Stimulated activated CD4-positive, alpha-beta T cell treated with anti-CD3 and anti-CD28 coated beads, Interleukin-4, amount 100 ng/mL, for 24 hours (primary cell): ENCODE results near the gene TMOD2.

Source experiments
- DNase-seq: peaks from one replicate; pipeline ENCODE4 v3.0.0-alpha.2; 2020

The TMOD2 gene

DNA sequence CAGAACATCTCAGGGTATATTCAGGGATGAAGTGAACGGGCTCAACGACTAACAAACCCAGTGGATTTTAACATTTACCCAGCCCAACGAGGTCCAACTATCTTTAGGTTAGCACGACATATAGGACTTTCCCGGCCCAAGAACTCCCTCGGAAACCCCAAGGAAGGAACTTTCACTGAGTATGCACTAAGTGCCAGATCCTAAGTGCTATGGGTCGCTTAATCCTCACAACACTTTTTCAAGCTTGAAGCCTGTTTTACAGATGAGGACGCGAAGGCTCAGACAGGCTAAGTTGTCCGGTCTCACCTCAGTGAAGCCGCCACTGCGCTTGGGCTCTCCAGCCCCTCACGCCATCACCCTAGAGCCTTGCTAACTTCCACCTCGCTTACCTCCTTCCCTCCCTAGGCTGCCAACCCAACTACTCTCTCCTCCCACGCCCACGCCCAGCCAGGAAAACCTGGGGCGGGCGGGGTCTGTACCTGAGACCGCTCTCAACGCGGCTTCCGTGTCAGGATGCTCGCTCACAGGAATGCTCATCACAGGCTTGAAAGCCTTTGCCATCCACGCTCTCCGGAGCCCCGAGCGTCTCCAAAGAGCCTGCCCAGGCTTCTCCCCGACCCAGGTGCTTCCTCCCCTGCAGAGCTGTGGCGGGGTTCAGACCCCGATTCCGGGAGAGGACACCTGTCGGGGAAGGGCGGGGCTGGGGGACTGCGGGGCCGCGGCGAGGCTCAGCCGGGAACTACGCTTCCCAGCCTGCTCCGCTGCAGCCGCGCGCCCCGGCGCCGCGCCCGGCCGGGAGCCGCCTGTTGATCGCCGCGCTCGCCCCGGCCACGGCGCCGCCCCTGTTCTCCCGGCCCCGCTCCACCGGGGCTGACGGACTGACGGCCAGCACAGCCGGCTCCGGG lies at the start of gene TMOD2:
TMOD2 (plus strand) TSS at position 806 of the 905 bp plus-strand sequence. CDS start 14,845 bp downstream, outside the sequence.
- peak; percentile 53 for DNase-seq

DNA sequence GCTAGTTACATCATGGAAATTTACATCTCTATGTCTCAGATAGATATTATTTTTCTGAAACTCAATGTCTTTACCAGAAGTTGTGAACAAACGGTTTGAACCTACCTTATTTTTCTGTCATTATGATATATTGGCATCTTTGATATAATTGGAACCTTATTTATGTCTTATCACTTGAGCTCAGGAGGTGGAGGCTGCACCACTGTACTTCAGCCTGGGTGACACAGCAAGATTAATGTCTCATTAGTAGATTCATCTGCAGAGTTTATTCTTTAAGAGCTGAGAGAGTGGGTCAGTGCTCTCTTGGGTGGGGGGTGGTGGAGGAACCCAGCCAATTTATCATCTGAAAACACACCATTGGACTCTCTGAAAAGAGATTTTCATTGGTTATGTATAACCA lies 48.7 kb upstream of the TMOD2 start:
- no peak for DNase-seq

DNA sequence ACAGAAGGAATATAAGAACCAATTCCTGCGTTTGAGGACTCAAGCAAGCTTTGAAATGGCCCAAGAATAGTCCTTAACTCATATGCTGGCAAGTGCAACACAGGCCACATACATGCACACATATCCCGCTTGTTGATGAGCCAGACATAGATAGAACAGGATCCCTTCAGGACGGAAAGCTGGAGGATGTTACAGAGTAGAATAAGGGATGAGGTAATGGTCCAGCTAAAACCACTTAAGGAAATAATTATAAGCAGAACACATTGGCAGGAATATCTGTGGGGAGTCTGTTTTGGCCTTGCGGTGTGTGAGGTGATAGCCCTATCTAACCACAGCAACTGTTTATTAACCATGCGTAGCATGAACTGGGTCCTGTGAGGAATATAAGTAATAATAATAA lies 45.1 kb upstream of the TMOD2 start:
- no peak for DNase-seq

DNA sequence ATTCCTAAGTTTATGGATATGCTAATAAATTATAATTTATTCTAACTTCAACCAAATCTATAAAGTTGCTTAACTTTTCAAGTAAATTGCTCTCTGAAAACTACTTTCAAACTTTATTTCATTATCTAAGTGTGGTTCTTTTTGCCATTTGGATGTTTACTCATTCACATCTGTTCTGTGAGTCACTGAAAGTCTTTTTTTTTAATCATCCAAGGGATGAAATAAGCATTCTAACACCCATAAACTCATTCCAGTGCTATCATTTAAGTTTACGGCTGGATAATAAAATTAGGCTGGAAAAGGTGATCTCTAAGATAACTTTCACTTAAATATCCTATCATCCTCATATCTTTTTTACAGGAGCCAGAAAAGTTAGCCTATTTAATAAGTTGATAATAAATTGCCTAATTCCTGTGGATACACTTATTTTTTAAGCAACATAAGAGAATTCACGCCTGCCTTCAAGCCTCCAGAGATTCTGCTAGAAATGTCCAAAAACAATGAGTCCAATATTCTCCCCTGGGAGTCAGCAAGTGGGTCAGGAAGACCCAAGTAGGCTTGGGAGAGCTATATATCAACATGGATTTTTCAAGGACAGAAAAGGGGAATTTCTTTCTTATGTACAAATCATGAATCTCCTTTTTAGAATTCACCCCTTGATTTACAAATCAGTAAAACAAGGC lies 44.3 kb upstream of the TMOD2 start:
- no peak for DNase-seq

DNA sequence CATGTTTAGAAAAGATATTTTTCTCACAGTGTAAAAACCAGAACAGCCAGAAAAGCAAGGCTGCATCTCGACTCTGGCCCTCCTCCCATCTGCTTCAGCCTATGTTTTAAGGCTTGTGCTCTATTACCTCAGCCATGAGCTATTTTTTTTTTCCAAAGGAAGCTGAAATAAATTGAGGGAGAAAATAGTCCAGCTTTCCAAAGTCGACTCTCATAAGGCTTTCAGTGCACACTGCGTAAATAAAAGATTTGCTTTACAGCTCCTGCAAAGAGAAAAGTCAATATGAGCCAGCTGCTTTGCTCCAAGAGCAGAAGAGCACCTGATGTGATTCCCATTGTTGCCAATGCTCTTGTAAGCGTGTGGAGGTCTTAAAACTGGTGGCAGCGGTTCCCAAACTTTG lies 43.4 kb upstream of the TMOD2 start:
- no peak for DNase-seq

DNA sequence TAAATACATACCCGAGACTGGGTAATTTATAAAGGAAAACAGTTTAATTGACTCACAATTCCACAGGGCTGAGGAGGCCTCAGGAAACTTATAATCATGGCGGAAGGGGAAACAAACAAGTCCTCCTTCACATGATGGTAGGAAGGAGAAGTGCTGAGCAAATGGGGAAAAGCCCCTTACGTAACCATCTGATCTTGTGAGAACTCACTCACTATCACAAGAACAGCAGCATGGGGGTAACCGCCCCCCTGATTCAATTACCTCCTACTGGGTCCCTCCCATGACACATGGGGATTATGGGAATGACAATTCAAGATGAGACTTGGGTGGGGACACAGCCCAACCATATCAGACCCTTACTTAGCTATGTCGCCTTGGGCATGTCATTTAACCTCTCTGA lies 42.4 kb upstream of the TMOD2 start:
- no peak for DNase-seq

DNA sequence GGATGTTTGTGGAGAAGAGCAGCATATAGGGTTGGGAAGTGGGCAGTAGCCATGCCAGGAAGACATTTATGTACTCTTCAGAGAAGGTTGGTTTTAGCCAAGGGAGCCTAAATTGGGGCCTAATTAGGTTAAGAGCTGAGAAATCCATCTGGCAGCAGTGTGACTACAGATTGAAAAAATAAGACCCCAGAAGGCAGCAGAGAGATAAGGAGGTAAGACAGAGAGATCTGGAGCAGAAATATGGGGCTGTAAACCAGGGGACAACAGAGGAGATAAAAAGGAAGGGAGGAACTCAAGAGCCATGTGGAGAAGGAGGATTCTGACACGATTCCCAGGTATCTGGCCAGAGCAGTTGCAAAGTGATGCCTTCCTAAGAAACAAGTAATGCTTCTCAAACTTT lies 37.2 kb upstream of the TMOD2 start:
- DNase-seq = no peak

DNA sequence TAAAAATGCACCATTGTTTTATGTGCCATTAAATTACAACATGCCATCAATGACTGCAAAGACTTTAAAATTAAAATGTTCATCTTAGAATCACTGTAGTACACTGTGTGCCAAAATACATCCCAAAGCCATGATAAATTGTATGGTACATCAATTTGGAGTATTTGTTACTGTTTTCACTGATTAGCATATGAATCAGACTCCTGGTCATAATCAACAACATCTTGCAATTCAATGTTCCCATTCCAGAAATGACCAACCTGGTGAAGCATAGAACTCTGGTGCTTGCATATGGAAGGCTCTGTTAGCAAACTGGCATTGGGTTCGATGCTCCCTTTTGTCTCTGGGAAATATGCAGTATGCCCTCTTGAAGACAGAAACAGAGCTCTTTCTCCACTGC lies 36.5 kb upstream of the TMOD2 start:
- no peak for DNase-seq

DNA sequence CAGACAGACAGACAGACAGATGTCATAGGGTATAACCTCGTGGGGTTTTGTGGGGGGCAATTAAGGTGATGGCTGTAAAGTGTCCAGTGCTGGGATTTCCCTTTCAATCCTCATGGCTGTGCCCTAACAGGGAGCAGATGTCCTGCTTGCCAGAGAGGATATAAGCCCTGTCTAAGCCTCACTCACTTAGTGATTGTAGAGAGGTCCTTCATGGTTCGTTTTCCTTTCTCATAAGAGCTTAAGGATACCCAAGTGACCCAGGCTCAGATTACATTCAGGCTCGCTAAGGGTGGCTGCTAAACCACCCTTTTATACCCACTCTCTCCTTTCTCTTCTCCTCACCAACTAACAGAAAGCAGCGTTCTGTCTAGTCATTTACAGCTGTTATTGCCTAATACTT lies 33.2 kb upstream of the TMOD2 start:
- DNase-seq = no peak

DNA sequence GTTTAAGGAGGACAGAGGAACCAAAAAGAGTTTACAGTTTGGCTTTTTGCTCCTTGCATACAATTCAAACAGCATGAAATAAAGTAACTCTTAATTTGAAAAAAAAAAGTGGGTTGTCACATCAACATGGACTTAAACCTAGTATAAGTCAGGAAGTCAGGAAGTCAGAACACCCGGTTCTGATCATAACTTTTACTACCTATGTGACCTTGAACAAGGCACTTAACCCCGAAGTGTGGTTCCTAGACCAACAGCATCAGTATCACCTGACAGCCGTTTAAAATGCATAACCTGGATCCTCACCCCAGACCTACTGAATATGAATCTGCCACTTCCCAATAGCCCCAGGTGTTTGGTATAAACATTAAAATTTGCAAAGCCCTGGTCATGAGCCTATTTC lies 32.7 kb upstream of the TMOD2 start:
- no peak for DNase-seq

DNA sequence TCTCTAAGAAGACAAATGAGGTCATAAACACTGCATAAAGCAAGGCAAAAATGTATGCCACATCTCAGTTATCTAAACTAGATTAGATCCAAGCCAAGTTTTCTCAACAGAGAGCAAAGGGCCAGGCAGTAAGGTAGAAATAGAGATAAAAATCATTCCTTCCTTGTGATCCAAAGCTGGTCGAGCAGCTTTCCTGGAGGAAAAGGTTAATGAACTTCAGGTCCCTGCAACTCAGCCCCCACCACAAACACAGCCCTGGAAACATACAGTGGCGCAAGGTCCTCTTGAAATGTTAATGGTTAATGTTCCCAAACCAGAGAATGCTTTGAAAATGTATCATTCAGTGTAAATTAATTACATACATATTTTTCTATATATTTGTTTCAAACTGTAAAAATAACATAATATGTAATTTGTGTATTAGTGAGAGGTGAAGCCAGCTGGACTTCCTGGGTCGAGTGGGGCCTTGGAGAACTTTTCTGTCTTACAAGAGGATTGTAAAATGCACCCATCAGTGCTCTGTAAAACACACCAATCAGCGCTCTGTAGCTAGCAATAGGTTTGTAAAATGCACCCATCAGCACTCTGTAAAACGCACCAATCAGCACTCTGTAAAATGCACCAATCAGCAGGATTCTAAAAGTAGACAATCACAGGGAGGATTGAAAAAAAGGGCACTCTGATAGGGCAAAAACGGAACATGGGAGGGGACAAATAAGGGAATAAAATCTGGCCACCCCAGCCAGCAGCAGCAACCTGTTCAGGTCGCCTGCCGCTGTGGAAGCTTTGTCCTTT lies 31.0 kb upstream of the TMOD2 start:
- no peak for DNase-seq

DNA sequence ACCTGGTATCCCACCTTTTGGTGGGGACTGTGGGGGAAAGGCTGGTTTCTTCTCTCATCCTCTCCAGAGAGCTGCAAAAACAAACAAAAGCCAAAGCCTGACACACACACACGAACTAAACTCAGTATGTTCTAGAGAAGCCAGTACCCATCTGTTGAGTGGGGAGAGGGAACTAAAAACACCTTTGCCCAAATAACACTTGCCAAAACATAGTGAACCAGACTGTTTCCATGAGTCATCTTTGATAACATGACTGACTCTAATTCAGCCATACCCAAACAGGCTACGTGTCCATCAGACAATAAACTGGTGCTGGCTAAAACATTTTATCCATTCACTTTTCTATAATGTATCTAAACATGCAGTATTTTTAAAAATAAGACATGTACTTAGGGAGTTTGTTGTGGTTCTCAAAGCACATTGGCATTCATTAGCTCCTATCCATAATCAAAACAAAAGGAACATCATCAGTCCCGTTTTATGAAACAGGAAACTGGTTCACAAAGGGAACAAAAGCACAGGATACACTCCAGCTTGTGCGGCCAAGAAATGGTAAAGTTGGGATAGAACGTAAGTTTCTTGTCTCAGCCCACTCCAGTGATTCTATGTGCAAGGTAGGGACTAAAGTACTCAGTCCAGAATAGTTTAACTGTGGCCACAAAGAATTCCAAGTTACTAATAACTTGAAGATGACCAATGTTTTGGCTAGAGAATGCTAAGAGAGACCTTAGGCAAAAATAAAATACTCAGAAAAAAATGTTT lies 30.0 kb upstream of the TMOD2 start:
- DNase-seq = no peak

DNA sequence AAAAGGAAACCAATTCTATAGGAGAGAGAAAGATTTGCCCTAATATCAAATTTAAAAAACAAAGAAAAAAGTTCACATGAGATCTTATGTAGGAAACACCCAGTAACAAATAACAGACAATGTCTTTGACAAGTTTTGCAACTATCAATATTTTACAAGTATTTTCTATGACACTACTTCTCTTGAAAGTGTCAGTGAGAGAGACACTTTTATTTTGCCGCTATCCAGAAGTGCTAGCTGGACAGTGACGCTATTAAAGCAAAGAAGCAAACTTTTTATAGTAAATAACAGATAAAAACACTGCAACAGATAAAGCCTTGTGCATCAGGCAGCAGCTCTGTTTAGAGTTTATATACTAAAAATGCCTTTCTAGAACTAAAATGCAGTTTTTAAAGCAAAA lies 27.2 kb upstream of the TMOD2 start:
- no peak for DNase-seq

DNA sequence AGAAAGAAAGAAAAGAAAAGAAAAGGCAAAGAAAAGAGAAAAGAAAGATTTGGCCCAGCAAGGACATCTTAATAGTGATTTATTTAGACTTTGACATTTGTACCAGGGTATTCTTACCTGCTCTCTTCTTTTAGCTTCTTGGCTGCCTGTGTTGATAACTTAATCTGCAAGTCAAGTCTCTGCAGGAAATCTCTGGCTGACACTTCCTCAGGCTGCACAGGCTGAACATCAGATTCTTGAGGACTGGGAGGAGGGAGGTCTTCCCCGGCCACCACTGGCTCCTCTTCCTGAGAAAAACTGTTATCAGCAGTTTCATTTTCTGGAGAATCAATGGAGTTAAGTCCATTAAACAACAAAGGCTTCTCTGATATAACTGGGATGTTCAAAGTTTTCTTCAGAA lies 26.7 kb upstream of the TMOD2 start:
- no peak for DNase-seq

DNA sequence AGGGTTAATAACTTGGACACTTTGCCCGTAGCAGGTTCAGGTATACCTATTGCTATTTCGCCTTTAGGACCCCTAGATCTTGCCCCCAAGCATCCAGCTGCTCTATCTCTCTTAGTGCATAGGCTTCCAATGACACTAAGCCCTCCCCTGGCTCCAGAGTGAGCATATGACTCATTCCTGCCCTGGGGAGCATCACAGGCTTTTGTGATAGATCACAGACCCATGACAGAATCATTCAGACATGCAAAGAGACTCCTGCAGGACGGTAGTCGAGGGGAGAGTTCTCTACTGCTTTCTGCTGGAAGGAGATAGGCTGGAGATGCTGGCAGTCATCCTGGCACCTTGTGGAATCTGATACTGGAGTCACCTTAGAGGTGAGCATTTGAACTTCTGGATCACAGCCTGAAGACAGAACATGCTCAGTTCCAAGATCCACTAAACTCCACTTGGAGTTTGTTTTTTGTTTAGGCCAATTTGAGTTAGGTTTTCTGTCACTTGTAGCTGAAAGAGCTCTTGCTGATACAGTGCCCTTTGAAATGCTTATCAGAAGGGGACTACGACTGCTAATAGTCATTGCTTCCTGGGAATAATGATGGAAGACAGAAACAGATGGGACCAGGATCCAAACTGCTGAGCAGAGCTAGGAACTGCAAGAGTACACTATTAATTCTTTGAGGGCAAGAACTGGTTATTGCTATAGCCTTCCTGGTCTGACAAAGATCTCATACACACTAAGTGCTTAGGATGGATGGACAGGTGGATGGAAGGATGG lies 24.9 kb upstream of the TMOD2 start:
- DNase-seq = peak; percentile 60

DNA sequence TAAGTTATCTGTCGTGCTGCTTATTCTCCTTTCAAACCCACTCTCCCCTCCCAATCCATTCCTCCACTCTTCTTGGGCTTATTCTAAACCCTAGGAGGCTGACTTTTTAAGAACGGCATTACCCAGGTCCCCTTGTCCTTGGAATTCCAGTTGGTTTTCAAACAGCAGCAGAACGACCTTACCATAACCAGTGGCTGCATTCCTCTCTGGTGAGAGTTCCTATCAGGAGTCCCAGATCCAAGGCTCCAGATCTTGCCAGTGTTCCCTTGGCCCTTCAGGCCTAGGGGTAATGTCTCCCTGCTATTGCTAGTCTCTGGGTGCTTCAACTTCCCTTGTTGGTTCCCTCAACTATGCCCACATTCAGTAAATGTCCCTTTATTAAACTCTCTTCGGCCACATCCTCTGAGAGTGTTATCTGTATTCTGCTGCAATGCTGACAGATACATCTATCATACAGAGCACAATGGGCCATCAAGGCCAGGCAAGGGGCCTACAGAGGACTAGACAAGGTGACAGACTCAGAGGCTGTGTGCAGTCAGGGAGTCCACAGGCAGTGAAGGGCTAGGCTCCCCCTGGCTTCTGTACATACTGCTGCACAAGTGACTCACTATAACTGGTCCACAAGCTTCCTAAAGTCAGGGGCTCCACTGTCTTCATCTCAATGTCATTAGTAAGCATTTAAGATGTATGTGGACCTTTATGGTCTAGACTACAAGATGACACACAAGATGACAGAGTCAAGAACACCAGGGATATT lies 24.1 kb upstream of the TMOD2 start:
- peak; percentile 28 for DNase-seq

DNA sequence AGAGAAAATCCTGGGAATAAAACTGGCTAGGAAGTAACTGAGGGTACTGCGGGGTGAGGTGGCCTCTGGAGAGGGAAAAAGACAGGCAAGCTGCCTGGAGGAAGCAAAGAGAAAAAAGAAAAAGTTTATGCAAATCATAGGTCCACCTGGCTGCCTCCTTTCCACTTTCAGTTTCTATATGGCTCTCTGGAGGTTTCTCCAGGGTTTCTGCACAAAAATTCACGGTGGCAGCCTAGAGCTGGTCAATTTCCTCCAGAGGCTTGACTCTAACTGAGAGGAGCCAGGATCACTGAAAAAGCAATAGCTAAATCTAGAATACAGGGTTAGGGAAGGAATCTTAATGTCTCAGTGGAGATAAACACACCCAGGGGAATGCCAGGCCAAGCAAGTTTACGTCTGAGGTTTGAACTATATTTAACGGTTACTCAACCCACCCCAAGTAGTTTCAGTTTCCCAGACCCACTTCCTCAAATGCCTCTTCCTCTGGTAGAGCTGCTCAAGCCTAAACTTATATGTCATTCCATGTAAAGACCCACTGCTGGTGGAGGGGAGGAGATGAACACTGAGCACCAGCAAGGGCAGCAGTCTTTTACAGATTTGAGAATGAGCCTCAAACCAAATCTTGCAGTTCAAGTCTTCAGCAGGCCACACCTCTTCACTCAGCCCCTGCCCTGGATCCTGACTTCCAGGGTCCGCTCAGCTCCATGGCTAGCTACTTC lies 19.7 kb upstream of the TMOD2 start:
- DNase-seq = peak; percentile 36

DNA sequence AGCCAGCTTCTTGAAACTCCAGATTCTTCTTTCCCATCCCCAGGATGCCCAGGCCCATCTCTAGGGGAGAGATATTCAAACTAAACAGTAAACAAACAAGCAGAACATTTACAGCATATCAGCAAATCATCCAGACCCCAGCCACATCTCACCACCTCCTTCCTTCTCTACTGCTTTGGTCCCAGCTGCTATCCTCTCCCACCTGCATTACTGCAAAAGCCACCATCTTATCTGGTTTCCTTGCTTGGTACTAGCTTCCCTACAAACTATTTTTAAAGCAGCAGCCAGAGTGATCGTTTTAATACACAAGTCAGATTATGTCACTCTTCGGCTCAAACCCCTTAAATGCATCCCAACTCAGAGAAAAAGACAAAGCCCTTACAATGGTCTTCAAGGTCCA lies 18.8 kb upstream of the TMOD2 start:
- no peak for DNase-seq

DNA sequence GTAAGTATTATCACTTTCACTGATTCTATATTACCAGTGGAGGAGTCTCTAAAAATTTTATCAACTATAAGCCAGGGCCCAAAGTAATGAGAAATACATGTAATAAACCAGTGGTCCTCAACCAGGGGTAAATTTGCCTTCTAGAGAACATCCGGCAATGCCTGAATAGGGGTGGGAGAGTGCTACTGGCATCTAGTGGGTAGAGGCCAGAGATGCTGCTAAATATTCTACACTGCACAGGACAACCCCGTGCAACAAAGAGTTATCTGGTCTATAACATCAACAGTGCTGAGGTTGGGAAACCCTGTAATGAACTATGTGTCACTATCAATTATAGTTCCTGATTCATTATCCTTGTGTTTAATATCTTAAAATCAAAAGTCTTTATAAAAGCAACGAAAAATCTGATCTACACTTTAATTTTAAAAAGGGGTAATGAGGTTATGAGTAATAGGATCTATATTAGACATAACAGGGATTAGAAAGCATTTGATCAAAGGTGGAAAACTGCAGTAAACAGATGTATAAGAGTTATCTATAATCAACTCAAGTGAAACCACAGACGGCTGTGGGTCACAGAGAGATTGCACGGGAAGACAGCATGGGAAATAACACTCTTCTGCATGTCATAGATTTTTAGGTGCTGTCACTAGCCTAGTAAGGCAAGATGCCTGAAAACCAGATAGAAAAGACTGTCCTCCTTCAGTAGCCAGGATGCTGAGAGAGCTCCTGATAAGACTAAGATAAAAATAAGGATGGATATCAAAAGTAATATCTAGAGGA lies 16.0 kb upstream of the TMOD2 start:
- DNase-seq = peak; percentile 46

DNA sequence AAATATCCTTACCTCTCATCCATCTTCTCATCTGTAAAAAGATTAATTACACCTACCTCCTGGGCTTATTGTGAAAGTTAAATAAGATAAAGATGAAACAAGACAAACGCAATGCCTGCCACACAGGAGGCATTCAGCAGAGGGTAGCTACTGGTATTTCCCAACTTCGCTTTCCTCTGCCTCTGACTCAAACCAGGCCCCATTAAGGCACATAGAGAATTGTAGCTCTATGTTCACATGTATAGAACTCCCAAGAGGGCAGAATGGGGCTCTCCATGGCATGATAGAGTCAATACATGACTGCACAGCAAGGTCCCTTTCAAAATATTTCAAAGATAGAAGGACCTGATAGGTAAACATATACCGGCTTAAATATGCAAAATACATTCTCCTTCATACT lies 15.3 kb upstream of the TMOD2 start:
- DNase-seq = peak; percentile 38
